Measurements from ENCODE around the gene CDKN2A. TPM values are rescaled to one million over a fixed set of nuclear protein-coding genes. Genes with fewer than 3 reads are reported as not detected.

Gene CDKN2A
- polyA plus RNA-seq, 1 of the 3 experiments (the other 2 are of a cell fraction) = 41.4 TPM

GRCh38 chr9:21988056-21988990 is 5.9 kb downstream of the CDKN2A start:
- ChIA-PET POLR2A (no interaction called here), CTCF (interaction anchor here (1.1 kb wide), 1 partner anchor 20 kb away, joined by 5 read pairs; the partner anchor contains the start of gene CDKN2B)
- 78% methylated on average over 9 of the region's 9 CpGs for WGBS (ENCODE audit: low lambda C conversion rate)
- no peaks in the 10 kb centered on the region for H3K9me2 ChIP-seq
- no peaks in the 10 kb centered on the region for H3K9me3 ChIP-seq
- peak overlapping the region; percentile 25; the same call in 1 of the 2 replicates for H2AFZ ChIP-seq (ENCODE audit: low read depth)
- H3K4me1 ChIP-seq (ENCODE audit: control insufficient read depth in 1 of 2, insufficient read depth in 2 of 2, low read depth in 1 of 2, low read length in 1 of 2) = no peaks in the 10 kb centered on the region; a peak in 1 of 4 replicates
- H3K79me2 ChIP-seq (ENCODE audit: insufficient read depth) = no peaks in the 10 kb centered on the region; the same call in 1 of the 2 replicates
- H4K20me1 ChIP-seq (ENCODE audit: insufficient read depth) = no peaks in the 10 kb centered on the region
- no peaks in the 10 kb centered on the region for H3K36me3 ChIP-seq (replicated peaks in 1 of 2; ENCODE audit: control insufficient read depth in 1 of 2, insufficient read depth in 2 of 2, low read length in 1 of 2)
- DNase-seq = no peak
- H3K4me3 ChIP-seq (ENCODE audit: low read depth in 2 of 2, low read length in 1 of 2) = no peak overlapping the region
- H3K27me3 ChIP-seq (ENCODE audit: insufficient read depth) = no peaks in the 10 kb centered on the region
- H3K4me2 ChIP-seq = no peak overlapping the region
- no peak overlapping the region for H3K27ac ChIP-seq (ENCODE audit: low read depth in 2 of 2, low read length in 1 of 2)
- no peaks in the 10 kb centered on the region for H3F3A ChIP-seq (replicated peaks; ENCODE audit: insufficient read depth)
- TF ChIP-seq TCF12 (IDR thresholded peaks at IDR 0.05) (no peak), IRF3 (IDR thresholded peaks at IDR 0.05; ENCODE audit: low read depth, low read length) (no peak), MAX (IDR thresholded peaks at IDR 0.05; ENCODE audit: low read depth) (no peak), YY1 (IDR thresholded peaks at IDR 0.05; ENCODE audit: low read depth) (no peak), RFX5 (IDR thresholded peaks at IDR 0.05; ENCODE audit: low read length) (no peak), EZH2phosphoT487 (IDR thresholded peaks at IDR 0.05; ENCODE audit: borderline replicate concordance, low read depth) (no peak), FOSL2 (IDR thresholded peaks at IDR 0.05; ENCODE audit: borderline replicate concordance, low read depth) (no peak), USF1 (IDR thresholded peaks at IDR 0.05; ENCODE audit: borderline replicate concordance, low read depth) (no peak), FOXJ3 (CRISPR knock-in tag; IDR thresholded peaks at IDR 0.05) (no peak), RXRA (IDR thresholded peaks at IDR 0.05; ENCODE audit: borderline replicate concordance, low read depth) (no peak), CTCF (IDR thresholded peaks at IDR 0.05) (no peak), RCOR1 (IDR thresholded peaks at IDR 0.05; ENCODE audit: low read length) (no peak), GATA2 (CRISPR knock-in tag; IDR thresholded peaks at IDR 0.05) (no peak), FOXM1 (IDR thresholded peaks at IDR 0.05; ENCODE audit: low read depth) (no peak), GABPA (IDR thresholded peaks at IDR 0.05; ENCODE audit: low read depth) (no peak), NRF1 (IDR thresholded peaks at IDR 0.05; ENCODE audit: low read depth, low read length) (no peak), MXI1 (IDR thresholded peaks at IDR 0.05; ENCODE audit: low read depth, low read length) (no peak), JUND (IDR thresholded peaks at IDR 0.05) (no peak), ZBTB33 (IDR thresholded peaks at IDR 0.05; ENCODE audit: borderline replicate concordance, low read depth) (no peak)
- no peak overlapping the region for H3K9ac ChIP-seq

Measured in SK-N-SH (cell line).